Testis (tissue), 2 donors: ENCODE data around the gene ELMO3.

Experiments used
- CTCF ChIP-seq, 3 experiments: fragments of 450-650 bp in 2 of 3; fragments of 200-600 bp in 1 of 3; sonication (generic) in 1 of 3; IDR thresholded peaks; one replicate each; pipeline ENCODE4 v1.5.1; 2016 to 2019; ENCODE audit warnings: antibody characterized with exemption in 3 of 3, mild to moderate bottlenecking in 2 of 3, moderate library complexity in 1 of 3
- POLR2A ChIP-seq: fragments of 450-650 bp; IDR thresholded peaks from one replicate; pipeline ENCODE4 v1.6.1; 2017; ENCODE audit warnings: antibody characterized with exemption, mild to moderate bottlenecking, moderate library complexity

GRCh38 chr16:67240506-67240905 is 41.6 kb downstream of the ELMO3 start:
- TF ChIP-seq POLR2A (no peak), CTCF (IDR thresholded peaks at IDR 0.05) (no peak)
